Measurements from ENCODE around the gene GNPDA1.

GRCh38 chr5:141994511-141995136, 18.2 kb downstream of the GNPDA1 start:
- no peak for TF ChIP-seq CTCF (IDR thresholded peaks at IDR 0.05; ENCODE audit: insufficient read depth, low read length, poor library complexity, severe bottlenecking)
- no peak for TF ChIP-seq EZH2phosphoT487 (conservative IDR thresholded peaks at IDR 0.05; ENCODE audit: low read length)
